ENCODE data around the gene ALDH16A1.
A peak's percentile ranks its signal among the peaks of the same experiment; 100 is the strongest.
"Not testable (repeated sequence)": the region's sequence is repeated elsewhere in the genome, so short reads cannot be mapped to it uniquely, and the experiment has no call there.

Gene ALDH16A1

GRCh38 chr19:49441960-49442350, 11.1 kb upstream of the ALDH16A1 start:
- no peak for DNase-seq

- DNase-seq: no peak
These were observed 10.7 kb upstream of the ALDH16A1 start for GRCh38 chr19:49442354-49442753.

- DNase-seq: peak; percentile 53
These were observed 10.2 kb upstream of the ALDH16A1 start for GRCh38 chr19:49442771-49443365.

GRCh38 chr19:49443366-49444099, 9.5 kb upstream of the ALDH16A1 start:
- DNase-seq: peak; percentile 91

- DNase-seq: not testable (repeated sequence)
These were observed 8.8 kb upstream of the ALDH16A1 start for GRCh38 chr19:49444100-49444700.

GRCh38 chr19:49445997-49446396, 7.0 kb upstream of the ALDH16A1 start:
- DNase-seq: no peak

- DNase-seq: no peak
These were observed 5.3 kb upstream of the ALDH16A1 start for GRCh38 chr19:49447485-49448431.

- DNase-seq: no peak
These were observed 4.6 kb upstream of the ALDH16A1 start for GRCh38 chr19:49448432-49448786.

- no peak for DNase-seq
These were observed 2.6 kb upstream of the ALDH16A1 start for GRCh38 chr19:49450405-49450804.

GRCh38 chr19:49451430-49452181, 1.4 kb upstream of the ALDH16A1 start, which contains the start of gene PIH1D1:
TSS of gene PIH1D1 (minus strand) at chr19:49451814. CDS start at chr19:49451574, 240 bp downstream.
- DNase-seq: peak; percentile 87

- no peak for DNase-seq
These were observed 774 bp downstream of the ALDH16A1 start for GRCh38 chr19:49453757-49454240.

GRCh38 chr19:49455773-49456172, 2.7 kb downstream of the ALDH16A1 start:
- DNase-seq: no peak

GRCh38 chr19:49456326-49456725, 3.3 kb downstream of the ALDH16A1 start:
- no peak for DNase-seq

- DNase-seq: no peak
These were observed 5.5 kb downstream of the ALDH16A1 start for GRCh38 chr19:49458567-49458903.

GRCh38 chr19:49459388-49459787, 6.4 kb downstream of the ALDH16A1 start:
- no peak for DNase-seq

GRCh38 chr19:49461130-49461529, 8.1 kb downstream of the ALDH16A1 start:
- DNase-seq: not testable (repeated sequence)

- DNase-seq: no peak
These were observed 8.6 kb downstream of the ALDH16A1 start for GRCh38 chr19:49461656-49462055.

- DNase-seq: no peak
These were observed 9.5 kb downstream of the ALDH16A1 start for GRCh38 chr19:49462492-49462891.

- DNase-seq: no peak
These were observed 11.1 kb downstream of the ALDH16A1 start for GRCh38 chr19:49463960-49464740.

GRCh38 chr19:49465371-49465770, 12.3 kb downstream of the ALDH16A1 start:
- no peak for DNase-seq

- DNase-seq: no peak
These were observed 15.2 kb downstream of the ALDH16A1 start for GRCh38 chr19:49468199-49468598.
